A549 (cell line): ENCODE results near the gene MGMT. TPM values are rescaled to one million over a fixed set of nuclear protein-coding genes. Genes with fewer than 3 reads are reported as not detected.

ENCODE experiments used
- ATAC-seq, 2 experiments: fragments of 200-7000 bp in 1 of 2; fragments of >200 bp in 1 of 2; cut with Nextera tagmentation in 1 of 2; cut with Tn5 transposase in 1 of 2; 3 replicates each; pipeline versions ENCODE4 v1.8.0 to v1.9.1; 2018 to 2020; ENCODE audit warnings: mild to moderate bottlenecking in 1 of 2, moderate library complexity in 1 of 2
- CTCF ChIA-PET: fragments of 300-600 bp; sonication (Branson Sonifier 250); formaldehyde crosslinking; extraction: SDS; loops from one replicate; lab custom pipeline; 2021; ENCODE audit warnings: antibody characterized with exemption, inconsistent platforms; lab: Yijun Ruan, JAX
- POLR2A ChIA-PET: fragments of 350-600 bp; formaldehyde crosslinking; extraction: SDS; loops from one replicate; lab custom pipeline; 2021; ENCODE audit warnings: antibody characterized with exemption, inconsistent platforms; lab: Yijun Ruan, JAX
- DNase-seq, 2 experiments: peaks; one replicate each; pipeline versions ENCODE4 v3.0.0 to v3.0.0-alpha.2; 2011 to 2016; ENCODE audit warnings: low read depth in 1 of 2, low spot score in 1 of 2
- FAIRE-seq: peaks from 2 replicates; lab custom pipeline; 2011; peaks lifted over from hg19 to GRCh38; lab: Jason Lieb, UNC
- H3K27ac ChIP-seq, 2 experiments: fragments of >200 bp; sonication (Bioruptor Twin); formaldehyde crosslinking; 3 replicates each; pipeline ENCODE4 v1.5.1; 2016 to 2017
- H3K4me1 ChIP-seq: fragments of >200 bp; sonication (Bioruptor Twin); formaldehyde crosslinking; 3 replicates; pipeline ENCODE4 v1.6.1; 2016
- H3K4me2 ChIP-seq: fragments of >200 bp; sonication (Bioruptor Twin); formaldehyde crosslinking; 3 replicates; pipeline ENCODE4 v1.6.1; 2016
- H3K4me3 ChIP-seq: fragments of >200 bp; sonication (Bioruptor Twin); formaldehyde crosslinking; 3 replicates; pipeline ENCODE4 v1.5.1; 2016
- H3K9me3 ChIP-seq: fragments of >200 bp; sonication (Bioruptor Twin); formaldehyde crosslinking; 3 replicates; pipeline ENCODE4 v1.6.1; 2016
- ATOH8 ChIP-seq: fragments of 250-450 bp; sonication (Bioruptor Pico); IDR thresholded peaks from 2 replicates; pipeline ENCODE4 v1.5.0; 2020; ENCODE audit warnings: low read depth, mild to moderate bottlenecking, moderate library complexity
- CBX2 ChIP-seq: fragments of 200-600 bp; sonication (generic); IDR thresholded peaks from 2 replicates; pipeline ENCODE4 v1.6.1; 2016; ENCODE audit warnings: low read depth, mild to moderate bottlenecking, borderline replicate concordance
- CEBPB ChIP-seq, 2 experiments: fragments of >200 bp in 1 of 2; sonication (Bioruptor Twin) in 1 of 2; formaldehyde crosslinking in 1 of 2; IDR thresholded peaks; 2 replicates each; pipeline ENCODE4 v1.6.1; 2012 to 2016
- FOSB ChIP-seq: fragments of 250-450 bp; sonication (Bioruptor Pico); IDR thresholded peaks from 2 replicates; pipeline ENCODE4 v1.5.0; 2020; ENCODE audit warnings: mild to moderate bottlenecking, moderate library complexity
- HEYL ChIP-seq: fragments of 250-450 bp; sonication (Bioruptor Pico); IDR thresholded peaks from 2 replicates; pipeline ENCODE4 v1.8.0; 2021; ENCODE audit warnings: mild to moderate bottlenecking, moderate library complexity
- HOXA7 ChIP-seq: fragments of 250-450 bp; sonication (Bioruptor Pico); IDR thresholded peaks from 2 replicates; pipeline ENCODE4 v1.5.0; 2020; ENCODE audit warnings: mild to moderate bottlenecking, moderate library complexity
- HOXB5 ChIP-seq: fragments of 250-450 bp; sonication (Bioruptor Pico); IDR thresholded peaks from 2 replicates; pipeline ENCODE4 v1.5.0; 2020; ENCODE audit warnings: mild to moderate bottlenecking, moderate library complexity
- KDM1A ChIP-seq: fragments of 200-600 bp; sonication (generic); IDR thresholded peaks from 2 replicates; pipeline ENCODE4 v1.6.1; 2016; ENCODE audit warnings: low read depth, mild to moderate bottlenecking
- MAFK ChIP-seq: fragments of 450-650 bp; IDR thresholded peaks from 2 replicates; pipeline ENCODE4 v1.6.1; 2014; ENCODE audit not compliant: partially characterized antibody
- RAD21 ChIP-seq, 2 experiments: fragments of >200 bp in 1 of 2; sonication (Bioruptor Twin) in 1 of 2; formaldehyde crosslinking in 1 of 2; IDR thresholded peaks in 1 of 2; conservative IDR thresholded peaks in 1 of 2; 2 replicates in 1 of 2; 3 replicates in 1 of 2; pipeline ENCODE4 v1.6.1; 2012 to 2018; ENCODE audit warnings: inconsistent platforms in 1 of 2
- RNF2 ChIP-seq: fragments of 200-600 bp; sonication (generic); IDR thresholded peaks from 2 replicates; pipeline ENCODE4 v1.6.1; 2016; ENCODE audit warnings: low read depth, mild to moderate bottlenecking, antibody characterized with exemption, moderate library complexity, borderline replicate concordance
- SMC3 ChIP-seq: fragments of >200 bp; sonication (Bioruptor Twin); formaldehyde crosslinking; IDR thresholded peaks from 3 replicates; pipeline ENCODE4 v1.6.1; 2018; ENCODE audit warnings: inconsistent platforms
- TP53 ChIP-seq: fragments of 250-450 bp; sonication (Bioruptor Pico); IDR thresholded peaks from 2 replicates; pipeline ENCODE4 v1.5.0; 2021; ENCODE audit warnings: mild to moderate bottlenecking, moderate library complexity
- ZNF302 ChIP-seq: fragments of 250-450 bp; sonication (Bioruptor Pico); IDR thresholded peaks from 2 replicates; pipeline ENCODE4 v1.9.0; 2021; ENCODE audit warnings: inconsistent platforms, mild to moderate bottlenecking, moderate library complexity
- ZSCAN20 ChIP-seq: fragments of 250-450 bp; sonication (Bioruptor Pico); IDR thresholded peaks from 2 replicates; pipeline ENCODE4 v1.8.0; 2022; ENCODE audit warnings: mild to moderate bottlenecking, moderate library complexity
- WGBS: methylation state at CpG from one replicate; pipeline ENCODE4 v1.1.6; 2017; ENCODE audit errors: missing lambda C conversion rate; 5-methylcytosine and 5-hydroxymethylcytosine counted together
- polyA plus RNA-seq, 4 experiments: library from polyadenylated mRNA; depleted of rRNA in 3 of 4; stranded (reverse); fragments of >200 nt; fragmentation: RNase III in 1 of 4; extraction: RNeasy Plus Mini Kit Qiagen cat#74134 plus additional on column Dnase treatment in 1 of 4; gene quantifications; 2 replicates in 3 of 4; 3 replicates in 1 of 4; pipeline ENCODE4 v1.2.3, GENCODE V29; 2011 to 2017
- TF ChIP-seq, protein P1 (sequence below): IDR thresholded peaks from 2 replicates; pipeline ENCODE4 v1.6.1; 2012
- TF ChIP-seq, protein P2 (sequence below): IDR thresholded peaks from 2 replicates; pipeline ENCODE4 v1.6.1; 2012

The MGMT gene
- polyA plus RNA-seq, 2 of the 4 experiments (the other 2 are of a cell fraction), result 4.9 to 5.2 TPM

DNA sequence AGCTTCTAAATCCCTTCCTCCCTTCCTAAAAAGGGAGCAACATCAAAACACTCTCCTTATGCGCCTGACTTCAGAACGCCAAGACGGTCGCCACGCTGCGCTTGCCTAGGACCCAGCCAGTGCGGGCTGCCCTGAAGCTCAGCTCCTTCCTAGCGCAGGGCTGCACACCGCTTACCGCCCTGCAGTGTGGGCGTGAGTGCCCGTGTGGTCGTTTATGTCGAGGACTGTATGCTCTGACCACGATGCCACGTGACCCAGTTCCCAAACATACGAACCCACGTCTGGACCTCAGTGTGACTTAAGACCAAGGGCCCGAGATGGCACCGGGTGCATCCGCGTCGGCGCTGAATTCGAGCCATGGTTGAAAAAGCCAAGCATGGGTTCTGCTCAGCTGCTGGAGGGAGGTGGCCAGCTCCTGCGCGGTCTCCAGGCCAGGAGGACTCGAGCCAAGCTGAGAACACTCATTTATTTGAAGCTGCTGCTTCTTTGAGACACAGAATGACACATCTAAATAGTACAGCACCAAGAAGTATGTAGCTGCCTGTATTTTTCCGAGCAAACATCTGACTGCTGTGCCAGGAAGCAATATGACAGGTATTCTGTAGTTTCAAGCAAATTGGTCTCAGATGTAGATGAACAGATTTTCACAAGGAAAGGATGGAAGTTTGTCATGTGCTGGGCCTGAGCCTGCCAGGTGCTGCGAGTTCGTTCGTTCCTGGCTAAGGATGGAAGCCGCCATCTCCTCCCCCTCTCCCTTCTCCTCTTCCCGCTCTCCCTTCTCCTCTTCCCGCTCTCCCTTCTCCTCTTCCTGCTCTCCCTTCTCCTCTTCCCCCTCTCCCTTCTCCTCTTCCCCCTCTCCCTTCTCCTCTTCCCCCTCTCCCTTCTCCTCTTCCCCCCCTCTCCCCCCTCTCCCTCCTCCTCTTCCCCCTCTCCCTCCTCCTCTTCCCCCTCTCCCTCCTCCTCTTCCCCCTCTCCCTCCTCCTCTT lies 312.4 kb downstream of the MGMT start:
- POLR2A ChIA-PET, result no interaction called here
- TF ChIP-seq, protein P1, sequence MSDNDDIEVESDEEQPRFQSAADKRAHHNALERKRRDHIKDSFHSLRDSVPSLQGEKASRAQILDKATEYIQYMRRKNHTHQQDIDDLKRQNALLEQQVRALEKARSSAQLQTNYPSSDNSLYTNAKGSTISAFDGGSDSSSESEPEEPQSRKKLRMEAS, result no peak
- TF ChIP-seq ZNF302 (no peak), SMC3 (no peak), CBX2 (no peak), RAD21 (conservative IDR thresholded peaks at IDR 0.05 in 1 of 2, IDR thresholded peaks at IDR 0.05 in 1 of 2) (no peak), KDM1A (no peak), FOSB (CRISPR knock-in tag) (no peak), ATOH8 (CRISPR knock-in tag) (no peak), MAFK (no peak), CEBPB (IDR thresholded peaks at IDR 0.05) (no peak), RNF2 (no peak)
- TF ChIP-seq, protein P2, sequence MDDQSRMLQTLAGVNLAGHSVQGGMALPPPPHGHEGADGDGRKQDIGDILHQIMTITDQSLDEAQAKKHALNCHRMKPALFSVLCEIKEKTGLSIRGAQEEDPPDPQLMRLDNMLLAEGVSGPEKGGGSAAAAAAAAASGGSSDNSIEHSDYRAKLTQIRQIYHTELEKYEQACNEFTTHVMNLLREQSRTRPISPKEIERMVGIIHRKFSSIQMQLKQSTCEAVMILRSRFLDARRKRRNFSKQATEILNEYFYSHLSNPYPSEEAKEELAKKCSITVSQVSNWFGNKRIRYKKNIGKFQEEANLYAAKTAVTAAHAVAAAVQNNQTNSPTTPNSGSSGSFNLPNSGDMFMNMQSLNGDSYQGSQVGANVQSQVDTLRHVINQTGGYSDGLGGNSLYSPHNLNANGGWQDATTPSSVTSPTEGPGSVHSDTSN, result no peak
- H3K4me2 ChIP-seq, result no peak overlapping the region
- no peak overlapping the region for H3K4me3 ChIP-seq
- H3K4me1 ChIP-seq, result no peaks in the 10 kb centered on the region
- 56% methylated on average over 18 of the region's 35 CpGs for WGBS
- no peak for FAIRE-seq
- H3K9me3 ChIP-seq, result no peaks in the 10 kb centered on the region
- ATAC-seq, result no peak
- CTCF ChIA-PET, result no interaction called here
- no peak for DNase-seq
- H3K27ac ChIP-seq, result no peak overlapping the region

GRCh38 chr10:129780198-129780597 lies 313.2 kb downstream of the MGMT start:
- CTCF ChIA-PET, result no interaction called here
- no peaks in the 10 kb centered on the region for H3K9me3 ChIP-seq

GRCh38 chr10:129780901-129781795 lies 314.1 kb downstream of the MGMT start:
- DNase-seq (no peak), ATAC-seq (no peak), FAIRE-seq (no peak)
- Histone ChIP-seq H3K4me2 (no peak overlapping the region), H3K27ac (no peak overlapping the region), H3K4me3 (no peak overlapping the region), H3K4me1 (no peaks in the 10 kb centered on the region), H3K9me3 (no peaks in the 10 kb centered on the region)
- ChIA-PET POLR2A (no interaction called here), CTCF (interaction anchor here (0.6 kb wide), 1 partner anchor 387 kb away, joined by 4 read pairs; no protein-coding TSS in a partner anchor)
- WGBS, result 36% methylated on average over 15 of the region's 20 CpGs
- no peak for TF ChIP-seq HOXB5

More at GRCh38 chr10:129780198-129780597, 313.2 kb downstream of the MGMT start:
- TF ChIP-seq HEYL (CRISPR knock-in tag) (no peak), TP53 (no peak), ZSCAN20 (CRISPR knock-in tag) (no peak), HOXA7 (no peak)
- ATAC-seq, result no peak
- FAIRE-seq, result no peak
- no peak overlapping the region for H3K4me3 ChIP-seq
- POLR2A ChIA-PET, result no interaction called here
- no peaks in the 10 kb centered on the region for H3K4me1 ChIP-seq
- H3K4me2 ChIP-seq, result no peak overlapping the region
- DNase-seq, result no peak
- WGBS, result 6% methylated on average over 6 of the region's 6 CpGs
- no peak overlapping the region for H3K27ac ChIP-seq
